Measurements from ENCODE around the gene ABCB10. TPM values are rescaled to one million over a fixed set of nuclear protein-coding genes. Genes with fewer than 3 reads are reported as not detected.

Gene ABCB10
- total and polyA plus RNA-seq, 3 donors from 2014 or later = 4.9 to 12.1 (median 9.8) TPM

- intact Hi-C loops (cut with DNase I; ENCODE audit: low total_unique reads) = no loop called here
- Histone ChIP-seq H3K27ac (no peak overlapping the region), H3K4me3 (no peak overlapping the region), H3K4me1 (no peaks in the 10 kb centered on the region), H3K36me3 (ENCODE audit: low read depth, missing control alignments) (no peaks in the 10 kb centered on the region), H3K27me3 (no peaks in the 10 kb centered on the region), H3K9me3 (no peaks in the 10 kb centered on the region)
- 94 to 96% methylated on average over 1 of the region's 1 CpG for WGBS, 2 donors
- no peak for DNase-seq
- TF ChIP-seq CTCF (IDR thresholded peaks at IDR 0.05) (no peak), POLR2A (IDR thresholded peaks at IDR 0.05) (no peak)
These were observed 91.6 kb downstream of the ABCB10 start for GRCh38 chr1:229466887-229467286.

Small RNA genes lying within 50 kb of the gene (small RNA-seq; reads per million reads assigned to genes)
- 0 to 0.09 reads per million in 2 donors for gene HMGN2P19
- 0 reads per million in 2 donors for gene RNA5SP78
- gene RNU4-21P = 0 reads per million in 2 donors

Other genes starting within 250 kb of the ABCB10 start
- 1 to 10 TPM; 3.7 to 4.1 TPM for gene CCSAP, start 215.7 kb downstream of the ABCB10 start, total RNA-seq
- 3.2 TPM for gene CCSAP, start 215.7 kb downstream of the ABCB10 start, polyA plus RNA-seq (ENCODE audit: insufficient read depth, low read depth, low replicate concordance)
- 1 to 10 TPM in 1 of 2 donors, under 1 TPM in 1; 0.94 to 1.2 TPM for gene ACTA1, start 124.6 kb downstream of the ABCB10 start, total RNA-seq
- gene ACTA1, start 124.6 kb downstream of the ABCB10 start, polyA plus RNA-seq (ENCODE audit: insufficient read depth, low read depth, low replicate concordance) = 136 TPM
- 10 to 100 TPM; 46.5 to 60.9 TPM for gene NUP133, start 50.4 kb downstream of the ABCB10 start, total RNA-seq
- gene NUP133, start 50.4 kb downstream of the ABCB10 start, polyA plus RNA-seq (ENCODE audit: insufficient read depth, low read depth, low replicate concordance) = 26.5 TPM
- gene TAF5L, start 67.4 kb upstream of the ABCB10 start, total RNA-seq = 10 to 100 TPM; 18.4 to 24.6 TPM
- 12.8 TPM for gene TAF5L, start 67.4 kb upstream of the ABCB10 start, polyA plus RNA-seq (ENCODE audit: insufficient read depth, low read depth, low replicate concordance)
- gene URB2, start 67.5 kb upstream of the ABCB10 start, total RNA-seq = 10 to 100 TPM; 18.7 to 18.8 TPM
- gene URB2, start 67.5 kb upstream of the ABCB10 start, polyA plus RNA-seq (ENCODE audit: insufficient read depth, low read depth, low replicate concordance) = 15.9 TPM

Measured in testis (tissue), 3 donors.